GM12892 (cell line): ENCODE data around the gene NDUFV3.
"Not testable (repeated sequence)": the region's sequence is repeated elsewhere in the genome, so short reads cannot be mapped to it uniquely, and the experiment has no call there.

Experiments
- POLR2A ChIP-seq: IDR thresholded peaks from 2 replicates; pipeline ENCODE4 v1.6.1; 2011; ENCODE audit warnings: low read depth, low read length, control low read depth
- POLR2AphosphoS5 ChIP-seq: IDR thresholded peaks from 2 replicates; pipeline ENCODE4 v1.6.1; 2011; ENCODE audit warnings: low read depth, low read length, control low read depth
- TAF1 ChIP-seq: IDR thresholded peaks from 2 replicates; pipeline ENCODE4 v1.6.1; 2011; ENCODE audit warnings: low read depth, mild to moderate bottlenecking, control low read depth, low read length, borderline replicate concordance

DNA sequence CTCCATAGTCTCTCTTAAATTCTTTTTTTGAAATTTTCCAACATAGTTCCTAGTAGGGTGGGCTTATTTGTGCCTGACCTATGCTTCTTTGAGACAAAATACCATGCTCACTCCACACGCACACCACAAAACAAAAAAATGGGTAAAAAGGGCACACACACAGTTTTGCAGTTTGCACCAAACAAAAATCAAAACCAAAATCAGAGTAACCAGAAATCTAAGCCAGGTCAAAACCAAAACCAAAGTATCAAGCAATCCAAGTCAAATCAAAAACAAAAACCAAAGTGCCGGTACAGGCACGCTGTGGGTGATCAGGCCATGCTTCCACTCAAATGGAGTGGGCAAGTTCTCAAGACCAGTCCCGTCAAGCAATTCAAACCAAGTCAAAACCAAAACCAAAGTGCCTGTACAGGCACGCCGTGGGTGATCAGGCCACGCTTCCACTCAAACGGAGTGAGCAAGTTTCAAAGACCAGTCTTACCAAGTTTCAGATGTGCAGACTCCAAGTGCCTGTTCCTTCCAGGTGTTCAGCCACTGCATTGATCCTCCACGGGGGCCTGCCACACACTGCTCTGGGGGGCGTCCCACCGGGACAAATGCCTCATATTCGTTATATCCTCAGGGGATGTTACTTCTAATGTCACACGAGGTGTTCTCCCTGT, 56.1 kb downstream of the NDUFV3 start:
- not testable (repeated sequence) for TF ChIP-seq POLR2AphosphoS5, TAF1, POLR2A
